K562 (cell line): ENCODE measurements around the gene RDH5. TPM values are rescaled to one million over a fixed set of nuclear protein-coding genes. Genes with fewer than 3 reads are reported as not detected.

ENCODE experiments used
- CHD2 ChIP-seq: IDR thresholded peaks from 2 replicates; pipeline ENCODE4 v1.6.1; 2011; ENCODE audit warnings: low read depth, low read length
- EP400 ChIP-seq: fragments of 450-650 bp; IDR thresholded peaks from 2 replicates; pipeline ENCODE4 v1.6.1; 2017; ENCODE audit warnings: antibody characterized with exemption, mild to moderate bottlenecking, moderate library complexity
- GATA2 ChIP-seq: sonication (generic); formaldehyde crosslinking; IDR thresholded peaks from 2 replicates; pipeline ENCODE4 v1.4.0; 2020; ENCODE audit warnings: mild to moderate bottlenecking, missing genetic modification reagents
- HSF4 ChIP-seq: fragments of 250-450 bp; sonication (Bioruptor Pico); IDR thresholded peaks from 2 replicates; pipeline ENCODE4 v2.1.2; 2022; ENCODE audit warnings: mild to moderate bottlenecking, moderate library complexity, borderline replicate concordance
- MAFK ChIP-seq: IDR thresholded peaks from 2 replicates; pipeline ENCODE4 v1.6.1; 2011; ENCODE audit warnings: low read length, improper control_type of control experiment
- MEF2D ChIP-seq: conservative IDR thresholded peaks from 2 replicates; pipeline ENCODE4 v1.6.1; 2016; ENCODE audit warnings: low read depth, missing genetic modification characterization, missing compliant biosample characterization
- MEIS2 ChIP-seq: fragments of 450-650 bp; IDR thresholded peaks from 2 replicates; pipeline ENCODE4 v1.6.1; 2014; ENCODE audit warnings: mild to moderate bottlenecking; ENCODE audit not compliant: partially characterized antibody
- MGA ChIP-seq: fragments of 450-650 bp; IDR thresholded peaks from 2 replicates; pipeline ENCODE4 v1.6.1; 2016; ENCODE audit warnings: mild to moderate bottlenecking, moderate library complexity
- NR2C2 ChIP-seq, 2 experiments: fragments of 200-800 bp in 1 of 2; sonication (Bioruptor generic) in 1 of 2; sonication (generic) in 1 of 2; formaldehyde crosslinking in 1 of 2; IDR thresholded peaks; 2 replicates each; pipeline versions ENCODE4 v1.6.1 to v1.8.0; 2016 to 2022; ENCODE audit warnings: mild to moderate bottlenecking in 1 of 2, missing compliant biosample characterization in 1 of 2, missing genetic modification characterization in 1 of 2, missing genetic modification reagents in 1 of 2
- STAG1 ChIP-seq: sonication (generic); formaldehyde crosslinking; IDR thresholded peaks from 2 replicates; pipeline ENCODE4 v1.5.0; 2020; ENCODE audit warnings: missing genetic modification reagents, borderline replicate concordance
- ZBTB5 ChIP-seq: fragments of 450-650 bp; IDR thresholded peaks from 2 replicates; pipeline ENCODE4 v1.6.1; 2017; ENCODE audit warnings: antibody characterized with exemption
- ZC3H8 ChIP-seq: fragments of 450-650 bp; IDR thresholded peaks from 2 replicates; pipeline ENCODE4 v1.6.1; 2017
- ZFX ChIP-seq: sonication (generic); formaldehyde crosslinking; IDR thresholded peaks from 2 replicates; pipeline ENCODE4 v1.8.0; 2022; ENCODE audit warnings: mild to moderate bottlenecking, missing genetic modification reagents, moderate library complexity
- ZNF124 ChIP-seq: sonication (generic); formaldehyde crosslinking; IDR thresholded peaks from 2 replicates; pipeline ENCODE4 v1.8.1; 2022; ENCODE audit warnings: missing genetic modification reagents
- ZNF76 ChIP-seq: fragments of 250-450 bp; sonication (Bioruptor Pico); IDR thresholded peaks from 2 replicates; pipeline ENCODE4 v1.4.0; 2020; ENCODE audit warnings: mild to moderate bottlenecking, moderate library complexity, borderline replicate concordance
- polyA plus RNA-seq, 8 experiments: library from polyadenylated mRNA; depleted of rRNA in 4 of 8; stranded (reverse) in 5 of 8; unstranded in 3 of 8; fragments of >200 nt; fragmentation: Nextera tagmentation in 2 of 8; fragmentation: Illumina TruSeq in 1 of 8; extraction: Ambion mirVana in 2 of 8; extraction: Trizol in 1 of 8; gene quantifications; 2 replicates each; pipeline versions ENCODE4 v1.2.1 to v1.2.3, GENCODE V29; 2011 to 2014; ENCODE audit warnings: inconsistent platforms in 1 of 8, missing spikeins in 1 of 8
- total RNA-seq, 7 experiments: library from RNA; depleted of rRNA in 6 of 7; stranded (reverse); fragments of >200 nt in 6 of 7; fragmentation: Illumina TruSeq in 2 of 7; extraction: Trizol in 2 of 7; gene quantifications; 2 replicates each; pipeline versions ENCODE4 v1.2.1 to v1.2.3, GENCODE V29; 2011 to 2021; ENCODE audit warnings: low replicate concordance in 1 of 7

The RDH5 gene
- total and polyA plus RNA-seq, 9 of the 15 experiments (the other 6 are each of a cell fraction or from before 2014, with no cell fraction given), result 0.28 to 2.0 (median 1.1) TPM; not detected in 1

- TF ChIP-seq MGA (peak; percentile 72), ZBTB5 (no peak), EP400 (peak; percentile 98), MAFK (no peak), MEIS2 (peak; percentile 86), HSF4 (CRISPR knock-in tag) (no peak), GATA2 (CRISPR knock-in tag) (no peak), ZNF76 (CRISPR knock-in tag) (0 out of 2 replicates have a peak, but pooled peaks have one; percentile 23), ZFX (CRISPR knock-in tag) (peak; percentile 81), MEF2D (tag) (no peak), STAG1 (CRISPR knock-in tag) (no peak), ZNF124 (CRISPR knock-in tag) (no peak), CHD2 (no peak), NR2C2 (CRISPR knock-in tag; IDR thresholded peaks at IDR 0.05) (no peak), NR2C2 (tag; IDR thresholded peaks at IDR 0.05) (no peak; the same call in 1 of the 2 replicates), ZC3H8 (no peak)
These were observed 9.0 kb downstream of the RDH5 start, which contains the start of gene CD63 (continued) for GRCh38 chr12:55728939-55729818.
